MM.1S (cell line): Measurements from ENCODE around the gene FMOD.

Experiments
- CTCF ChIP-seq: fragments of 300-600 bp; sonication (generic); IDR thresholded peaks from 2 replicates; pipeline ENCODE4 v1.5.1; 2016; ENCODE audit warnings: antibody characterized with exemption, low read length, mixed read lengths
- EZH2 ChIP-seq: fragments of 300-600 bp; sonication (generic); optimal IDR thresholded peaks from 2 replicates; pipeline ENCODE3; 2017; ENCODE audit warnings: low read depth, mild to moderate bottlenecking, antibody characterized with exemption, low read length, mixed read lengths

GRCh38 chr1:203325026-203325417 is 25.9 kb downstream of the FMOD start:
- TF ChIP-seq EZH2 (no peak), CTCF (no peak)
